Measurements from ENCODE around the gene ELL. TPM values are rescaled to one million over a fixed set of nuclear protein-coding genes. Genes with fewer than 3 reads are reported as not detected.

Gene ELL
- total and polyA plus RNA-seq, 9 of the 15 experiments (the other 6 are each of a cell fraction or from before 2014, with no cell fraction given) = 0.24 to 22.5 (median 4.1) TPM

DNA sequence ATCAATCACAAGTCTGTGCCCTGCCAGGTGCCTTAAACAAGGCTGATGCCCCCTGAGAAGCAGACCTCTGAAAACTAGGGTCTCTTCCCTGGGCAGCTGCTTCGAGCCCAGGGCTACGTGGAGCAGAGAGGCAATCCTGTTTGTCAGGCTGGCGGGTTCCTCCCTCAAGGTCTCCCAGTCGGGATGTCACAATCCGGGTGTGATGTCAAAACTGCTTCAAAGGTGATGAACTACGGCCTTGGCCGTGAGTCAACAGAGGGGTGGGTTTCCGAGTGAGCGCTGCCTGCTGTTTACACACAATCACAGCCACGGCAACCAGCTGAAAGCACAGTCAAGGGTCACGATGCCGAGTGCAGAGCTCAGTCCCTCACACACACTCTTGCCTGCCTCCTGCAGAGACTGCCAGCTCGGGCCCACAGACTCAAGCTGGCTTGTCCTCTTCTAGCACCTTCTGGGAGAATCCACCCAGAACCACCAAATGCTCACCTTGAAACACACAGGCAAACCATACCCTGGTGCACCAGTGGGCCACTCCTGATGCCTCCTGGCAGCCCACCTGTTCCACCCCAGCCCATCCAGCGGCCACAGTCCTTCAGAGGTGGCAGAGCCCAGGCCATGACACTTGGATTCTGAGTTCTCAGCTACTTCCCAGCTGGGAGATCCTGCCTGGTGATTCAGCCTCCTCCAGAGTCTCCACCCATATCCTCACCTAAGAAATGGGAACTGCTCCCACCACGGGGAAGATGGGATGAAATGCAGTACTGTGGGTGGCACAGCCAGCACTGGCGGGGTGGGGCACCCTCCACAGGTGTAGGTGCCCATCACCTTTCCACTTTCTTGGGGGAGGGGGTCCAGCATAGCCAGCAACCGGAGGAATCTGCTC lies 6.8 kb downstream of the ELL start (continued):
- TF ChIP-seq RBM39 (optimal IDR thresholded peaks at IDR 0.05; ENCODE audit: low read depth, low read length) (no peak), RBFOX2 (IDR thresholded peaks at IDR 0.05; ENCODE audit: low read depth, low read length) (peak; percentile 29; the same call in 1 of the 2 replicates), ZNF282 (CRISPR knock-in tag; IDR thresholded peaks at IDR 0.05) (no peak), SIRT6 (IDR thresholded peaks at IDR 0.05; ENCODE audit: low read depth, low read length) (no peak), MED1 (CRISPR knock-in tag; IDR thresholded peaks at IDR 0.05; ENCODE audit: borderline replicate concordance) (no peak), MEIS2 (IDR thresholded peaks at IDR 0.05; ENCODE audit: partially characterized antibody) (peak; percentile 63)
- TF ChIP-seq, protein P1, sequence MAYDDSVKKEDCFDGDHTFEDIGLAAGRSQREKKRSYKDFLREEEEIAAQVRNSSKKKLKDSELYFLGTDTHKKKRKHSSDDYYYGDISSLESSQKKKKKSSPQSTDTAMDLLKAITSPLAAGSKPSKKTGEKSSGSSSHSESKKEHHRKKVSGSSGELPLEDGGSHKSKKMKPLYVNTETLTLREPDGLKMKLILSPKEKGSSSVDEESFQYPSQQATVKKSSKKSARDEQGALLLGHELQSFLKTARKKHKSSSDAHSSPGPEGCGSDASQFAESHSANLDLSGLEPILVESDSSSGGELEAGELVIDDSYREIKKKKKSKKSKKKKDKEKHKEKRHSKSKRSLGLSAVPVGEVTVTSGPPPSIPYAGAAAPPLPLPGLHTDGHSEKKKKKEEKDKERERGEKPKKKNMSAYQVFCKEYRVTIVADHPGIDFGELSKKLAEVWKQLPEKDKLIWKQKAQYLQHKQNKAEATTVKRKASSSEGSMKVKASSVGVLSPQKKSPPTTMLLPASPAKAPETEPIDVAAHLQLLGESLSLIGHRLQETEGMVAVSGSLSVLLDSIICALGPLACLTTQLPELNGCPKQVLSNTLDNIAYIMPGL (CRISPR knock-in tag; IDR thresholded peaks at IDR 0.05) = no peak
- TF ChIP-seq, protein P2, sequence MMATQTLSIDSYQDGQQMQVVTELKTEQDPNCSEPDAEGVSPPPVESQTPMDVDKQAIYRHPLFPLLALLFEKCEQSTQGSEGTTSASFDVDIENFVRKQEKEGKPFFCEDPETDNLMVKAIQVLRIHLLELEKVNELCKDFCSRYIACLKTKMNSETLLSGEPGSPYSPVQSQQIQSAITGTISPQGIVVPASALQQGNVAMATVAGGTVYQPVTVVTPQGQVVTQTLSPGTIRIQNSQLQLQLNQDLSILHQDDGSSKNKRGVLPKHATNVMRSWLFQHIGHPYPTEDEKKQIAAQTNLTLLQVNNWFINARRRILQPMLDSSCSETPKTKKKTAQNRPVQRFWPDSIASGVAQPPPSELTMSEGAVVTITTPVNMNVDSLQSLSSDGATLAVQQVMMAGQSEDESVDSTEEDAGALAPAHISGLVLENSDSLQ (IDR thresholded peaks at IDR 0.05) = 0 out of 2 replicates have a peak, but pooled peaks have one; percentile 14
- TF ChIP-seq, protein P3, sequence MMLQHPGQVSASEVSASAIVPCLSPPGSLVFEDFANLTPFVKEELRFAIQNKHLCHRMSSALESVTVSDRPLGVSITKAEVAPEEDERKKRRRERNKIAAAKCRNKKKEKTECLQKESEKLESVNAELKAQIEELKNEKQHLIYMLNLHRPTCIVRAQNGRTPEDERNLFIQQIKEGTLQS (IDR thresholded peaks at IDR 0.05) = peak; percentile 27; the same call in 1 of the 2 replicates
- TF ChIP-seq, protein P3 (CRISPR knock-in tag; conservative IDR thresholded peaks at IDR 0.05) = no peak
- TF ChIP-seq, protein P4, sequence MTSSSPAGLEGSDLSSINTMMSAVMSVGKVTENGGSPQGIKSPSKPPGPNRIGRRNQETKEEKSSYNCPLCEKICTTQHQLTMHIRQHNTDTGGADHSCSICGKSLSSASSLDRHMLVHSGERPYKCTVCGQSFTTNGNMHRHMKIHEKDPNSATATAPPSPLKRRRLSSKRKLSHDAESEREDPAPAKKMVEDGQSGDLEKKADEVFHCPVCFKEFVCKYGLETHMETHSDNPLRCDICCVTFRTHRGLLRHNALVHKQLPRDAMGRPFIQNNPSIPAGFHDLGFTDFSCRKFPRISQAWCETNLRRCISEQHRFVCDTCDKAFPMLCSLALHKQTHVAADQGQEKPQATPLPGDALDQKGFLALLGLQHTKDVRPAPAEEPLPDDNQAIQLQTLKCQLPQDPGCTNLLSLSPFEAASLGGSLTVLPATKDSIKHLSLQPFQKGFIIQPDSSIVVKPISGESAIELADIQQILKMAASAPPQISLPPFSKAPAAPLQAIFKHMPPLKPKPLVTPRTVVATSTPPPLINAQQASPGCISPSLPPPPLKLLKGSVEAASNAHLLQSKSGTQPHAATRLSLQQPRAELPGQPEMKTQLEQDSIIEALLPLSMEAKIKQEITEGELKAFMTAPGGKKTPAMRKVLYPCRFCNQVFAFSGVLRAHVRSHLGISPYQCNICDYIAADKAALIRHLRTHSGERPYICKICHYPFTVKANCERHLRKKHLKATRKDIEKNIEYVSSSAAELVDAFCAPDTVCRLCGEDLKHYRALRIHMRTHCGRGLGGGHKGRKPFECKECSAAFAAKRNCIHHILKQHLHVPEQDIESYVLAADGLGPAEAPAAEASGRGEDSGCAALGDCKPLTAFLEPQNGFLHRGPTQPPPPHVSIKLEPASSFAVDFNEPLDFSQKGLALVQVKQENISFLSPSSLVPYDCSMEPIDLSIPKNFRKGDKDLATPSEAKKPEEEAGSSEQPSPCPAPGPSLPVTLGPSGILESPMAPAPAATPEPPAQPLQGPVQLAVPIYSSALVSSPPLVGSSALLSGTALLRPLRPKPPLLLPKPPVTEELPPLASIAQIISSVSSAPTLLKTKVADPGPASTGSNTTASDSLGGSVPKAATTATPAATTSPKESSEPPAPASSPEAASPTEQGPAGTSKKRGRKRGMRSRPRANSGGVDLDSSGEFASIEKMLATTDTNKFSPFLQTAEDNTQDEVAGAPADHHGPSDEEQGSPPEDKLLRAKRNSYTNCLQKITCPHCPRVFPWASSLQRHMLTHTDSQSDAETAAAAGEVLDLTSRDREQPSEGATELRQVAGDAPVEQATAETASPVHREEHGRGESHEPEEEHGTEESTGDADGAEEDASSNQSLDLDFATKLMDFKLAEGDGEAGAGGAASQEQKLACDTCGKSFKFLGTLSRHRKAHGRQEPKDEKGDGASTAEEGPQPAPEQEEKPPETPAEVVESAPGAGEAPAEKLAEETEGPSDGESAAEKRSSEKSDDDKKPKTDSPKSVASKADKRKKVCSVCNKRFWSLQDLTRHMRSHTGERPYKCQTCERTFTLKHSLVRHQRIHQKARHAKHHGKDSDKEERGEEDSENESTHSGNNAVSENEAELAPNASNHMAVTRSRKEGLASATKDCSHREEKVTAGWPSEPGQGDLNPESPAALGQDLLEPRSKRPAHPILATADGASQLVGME (CRISPR knock-in tag; IDR thresholded peaks at IDR 0.05) = no peak
